ENCODE data around the gene CCL7. TPM values are rescaled to one million over a fixed set of nuclear protein-coding genes. Genes with fewer than 3 reads are reported as not detected.

CCL7 gene
- total RNA-seq, 1 experiment from 2014 or later = not detected

- Mint-ChIP-seq H3K27ac (ENCODE audit: unreplicated experiment) (no peak overlapping the region), H3K4me3 (ENCODE audit: unreplicated experiment) (no peak overlapping the region), H3K27me3 (ENCODE audit: insufficient read depth, unreplicated experiment) (no peaks in the 10 kb centered on the region), H3K4me1 (ENCODE audit: low read depth, unreplicated experiment) (no peaks in the 10 kb centered on the region), H3K36me3 (ENCODE audit: insufficient read depth, unreplicated experiment) (no peaks in the 10 kb centered on the region), H3K9me3 (ENCODE audit: unreplicated experiment) (no peaks in the 10 kb centered on the region)
- intact Hi-C loops (cut with micrococcal nuclease; ENCODE audit: unreplicated experiment) = no loop called here
- TF ChIP-seq CTCF (IDR thresholded peaks at IDR 0.05; ENCODE audit: insufficient read depth in 1 of 2, low read depth in 1 of 2, low read length in 1 of 2, severe bottlenecking in 1 of 2, unreplicated experiment in 1 of 2) = no peak
- no peaks in the 10 kb centered on the region; the same call in none of the 2 replicates for H3K27me3 ChIP-seq (replicated peaks; ENCODE audit: control insufficient read depth, insufficient read depth, low read length)
- ChIA-PET CTCF (no interaction called here), POLR2A (no interaction called here)
- H3K9me3 ChIP-seq = no peaks in the 10 kb centered on the region
- BruUV-seq (replicated peaks) = no TSS peak
- no peaks in the 10 kb centered on the region for H3K4me1 ChIP-seq
- no peak for DNase-seq
- no peaks in the 10 kb centered on the region for H3K36me3 ChIP-seq (ENCODE audit: control insufficient read depth, insufficient read depth, low read length)
- H3K4me3 ChIP-seq (ENCODE audit: low read depth, low read length) = no peak overlapping the region
Measured at GRCh38 chr17:34308371-34308770, 38.4 kb downstream of the CCL7 start.

- H3K36me3 ChIP-seq (ENCODE audit: control insufficient read depth, insufficient read depth, low read length) = no peaks in the 10 kb centered on the region
- BruUV-seq (replicated peaks) = no TSS peak
- H3K4me3 Mint-ChIP-seq (ENCODE audit: unreplicated experiment) = no peak overlapping the region
- no peaks in the 10 kb centered on the region; the same call in none of the 2 replicates for H3K27me3 ChIP-seq (replicated peaks; ENCODE audit: control insufficient read depth, insufficient read depth, low read length)
- peaks cover 4% of the 10 kb centered on the region for H3K27me3 Mint-ChIP-seq (ENCODE audit: insufficient read depth, unreplicated experiment)
- H3K9me3 ChIP-seq = no peaks in the 10 kb centered on the region
- no peaks in the 10 kb centered on the region for H3K36me3 Mint-ChIP-seq (ENCODE audit: insufficient read depth, unreplicated experiment)
- intact Hi-C loops (cut with micrococcal nuclease; ENCODE audit: unreplicated experiment) = no loop called here
- H3K27ac Mint-ChIP-seq (ENCODE audit: unreplicated experiment) = no peak overlapping the region
- H3K9me3 Mint-ChIP-seq (ENCODE audit: unreplicated experiment) = no peaks in the 10 kb centered on the region
- H3K4me1 Mint-ChIP-seq (ENCODE audit: low read depth, unreplicated experiment) = no peaks in the 10 kb centered on the region
- ChIA-PET POLR2A (no interaction called here), CTCF (no interaction called here)
- H3K4me1 ChIP-seq = no peaks in the 10 kb centered on the region
- no peak for DNase-seq
- H3K4me3 ChIP-seq (ENCODE audit: low read depth, low read length) = no peak overlapping the region
- TF ChIP-seq CTCF (IDR thresholded peaks at IDR 0.05; ENCODE audit: insufficient read depth in 1 of 2, low read depth in 1 of 2, low read length in 1 of 2, severe bottlenecking in 1 of 2, unreplicated experiment in 1 of 2) = no peak
Measured at GRCh38 chr17:34311291-34311690, 41.3 kb downstream of the CCL7 start.

- DNase-seq = no peak
- H3K4me3 Mint-ChIP-seq (ENCODE audit: unreplicated experiment) = no peak overlapping the region
- Histone ChIP-seq H3K4me1 (no peaks in the 10 kb centered on the region), H3K36me3 (ENCODE audit: control insufficient read depth, insufficient read depth, low read length) (no peaks in the 10 kb centered on the region), H3K27me3 (replicated peaks; ENCODE audit: control insufficient read depth, insufficient read depth, low read length) (no peaks in the 10 kb centered on the region; the same call in none of the 2 replicates), H3K9me3 (no peaks in the 10 kb centered on the region), H3K4me3 (ENCODE audit: low read depth, low read length) (no peak overlapping the region)
- peaks cover 4% of the 10 kb centered on the region for H3K27me3 Mint-ChIP-seq (ENCODE audit: insufficient read depth, unreplicated experiment)
- no peak for TF ChIP-seq CTCF (IDR thresholded peaks at IDR 0.05; ENCODE audit: insufficient read depth in 1 of 2, low read depth in 1 of 2, low read length in 1 of 2, severe bottlenecking in 1 of 2, unreplicated experiment in 1 of 2)
- CTCF ChIA-PET = no interaction called here
- no peaks in the 10 kb centered on the region for H3K9me3 Mint-ChIP-seq (ENCODE audit: unreplicated experiment)
- H3K4me1 Mint-ChIP-seq (ENCODE audit: low read depth, unreplicated experiment) = no peaks in the 10 kb centered on the region
- intact Hi-C loops (cut with micrococcal nuclease; ENCODE audit: unreplicated experiment) = no loop called here
- no peak overlapping the region for H3K27ac Mint-ChIP-seq (ENCODE audit: unreplicated experiment)
- no peaks in the 10 kb centered on the region for H3K36me3 Mint-ChIP-seq (ENCODE audit: insufficient read depth, unreplicated experiment)
- POLR2A ChIA-PET = no interaction called here
- no TSS peak for BruUV-seq (replicated peaks)
Measured at GRCh38 chr17:34312080-34312479, 42.1 kb downstream of the CCL7 start.

All from Caco-2 (cell line).